ENCODE measurements around the gene KCTD20. TPM values are rescaled to one million over a fixed set of nuclear protein-coding genes. Genes with fewer than 3 reads are reported as not detected.

KCTD20 gene
- total RNA-seq, 1 experiment from 2014 or later = 41.6 TPM

DNA sequence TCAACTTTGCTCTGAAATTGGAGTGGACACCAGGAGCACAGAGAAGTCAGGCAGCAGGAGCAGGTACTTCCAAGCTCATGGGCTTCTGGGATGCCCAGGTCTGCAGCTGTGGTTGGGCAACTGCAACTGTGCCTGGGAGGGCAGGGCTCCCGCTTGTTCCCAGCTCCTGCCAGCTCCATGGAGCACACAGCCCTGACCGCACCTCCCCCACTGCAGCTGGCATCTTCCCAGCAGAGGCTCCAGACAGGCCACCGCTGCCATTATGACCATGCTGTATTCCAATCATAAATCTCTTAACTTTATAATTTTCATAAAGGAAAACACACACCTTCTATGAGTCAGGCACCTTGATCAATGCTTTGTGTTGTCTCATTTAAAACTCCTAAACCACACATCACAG lies 67.6 kb downstream of the KCTD20 start:
- DNase-seq (ENCODE audit: low read depth, low spot score) = no peak
- Histone ChIP-seq H3K27ac (ENCODE audit: low read length) (no peak overlapping the region), H3K9me3 (ENCODE audit: control insufficient read depth, insufficient read depth, low read depth, low read length) (no peaks in the 10 kb centered on the region), H3K27me3 (ENCODE audit: control insufficient read depth, insufficient read depth, low read length) (no peaks in the 10 kb centered on the region), H3K4me3 (ENCODE audit: low read depth in 2 of 2, low read length in 2 of 2) (no peak overlapping the region), H3K36me3 (ENCODE audit: control insufficient read depth, insufficient read depth, low read length) (peaks cover 4% of the 10 kb centered on the region; the same call in 1 of the 2 replicates), H3K4me1 (ENCODE audit: control insufficient read depth, insufficient read depth, low read length) (no peaks in the 10 kb centered on the region)
- TF ChIP-seq SIN3A (IDR thresholded peaks at IDR 0.05; ENCODE audit: borderline replicate concordance, insufficient read depth, low read depth, low read length) (no peak), TCF7L2 (IDR thresholded peaks at IDR 0.05; ENCODE audit: low read depth, low read length) (no peak), POLR2AphosphoS5 (IDR thresholded peaks at IDR 0.05; ENCODE audit: low read depth, low read length) (no peak)
- TF ChIP-seq, protein P1, sequence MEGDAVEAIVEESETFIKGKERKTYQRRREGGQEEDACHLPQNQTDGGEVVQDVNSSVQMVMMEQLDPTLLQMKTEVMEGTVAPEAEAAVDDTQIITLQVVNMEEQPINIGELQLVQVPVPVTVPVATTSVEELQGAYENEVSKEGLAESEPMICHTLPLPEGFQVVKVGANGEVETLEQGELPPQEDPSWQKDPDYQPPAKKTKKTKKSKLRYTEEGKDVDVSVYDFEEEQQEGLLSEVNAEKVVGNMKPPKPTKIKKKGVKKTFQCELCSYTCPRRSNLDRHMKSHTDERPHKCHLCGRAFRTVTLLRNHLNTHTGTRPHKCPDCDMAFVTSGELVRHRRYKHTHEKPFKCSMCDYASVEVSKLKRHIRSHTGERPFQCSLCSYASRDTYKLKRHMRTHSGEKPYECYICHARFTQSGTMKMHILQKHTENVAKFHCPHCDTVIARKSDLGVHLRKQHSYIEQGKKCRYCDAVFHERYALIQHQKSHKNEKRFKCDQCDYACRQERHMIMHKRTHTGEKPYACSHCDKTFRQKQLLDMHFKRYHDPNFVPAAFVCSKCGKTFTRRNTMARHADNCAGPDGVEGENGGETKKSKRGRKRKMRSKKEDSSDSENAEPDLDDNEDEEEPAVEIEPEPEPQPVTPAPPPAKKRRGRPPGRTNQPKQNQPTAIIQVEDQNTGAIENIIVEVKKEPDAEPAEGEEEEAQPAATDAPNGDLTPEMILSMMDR (IDR thresholded peaks at IDR 0.05) = no peak
- TF ChIP-seq, protein P2, sequence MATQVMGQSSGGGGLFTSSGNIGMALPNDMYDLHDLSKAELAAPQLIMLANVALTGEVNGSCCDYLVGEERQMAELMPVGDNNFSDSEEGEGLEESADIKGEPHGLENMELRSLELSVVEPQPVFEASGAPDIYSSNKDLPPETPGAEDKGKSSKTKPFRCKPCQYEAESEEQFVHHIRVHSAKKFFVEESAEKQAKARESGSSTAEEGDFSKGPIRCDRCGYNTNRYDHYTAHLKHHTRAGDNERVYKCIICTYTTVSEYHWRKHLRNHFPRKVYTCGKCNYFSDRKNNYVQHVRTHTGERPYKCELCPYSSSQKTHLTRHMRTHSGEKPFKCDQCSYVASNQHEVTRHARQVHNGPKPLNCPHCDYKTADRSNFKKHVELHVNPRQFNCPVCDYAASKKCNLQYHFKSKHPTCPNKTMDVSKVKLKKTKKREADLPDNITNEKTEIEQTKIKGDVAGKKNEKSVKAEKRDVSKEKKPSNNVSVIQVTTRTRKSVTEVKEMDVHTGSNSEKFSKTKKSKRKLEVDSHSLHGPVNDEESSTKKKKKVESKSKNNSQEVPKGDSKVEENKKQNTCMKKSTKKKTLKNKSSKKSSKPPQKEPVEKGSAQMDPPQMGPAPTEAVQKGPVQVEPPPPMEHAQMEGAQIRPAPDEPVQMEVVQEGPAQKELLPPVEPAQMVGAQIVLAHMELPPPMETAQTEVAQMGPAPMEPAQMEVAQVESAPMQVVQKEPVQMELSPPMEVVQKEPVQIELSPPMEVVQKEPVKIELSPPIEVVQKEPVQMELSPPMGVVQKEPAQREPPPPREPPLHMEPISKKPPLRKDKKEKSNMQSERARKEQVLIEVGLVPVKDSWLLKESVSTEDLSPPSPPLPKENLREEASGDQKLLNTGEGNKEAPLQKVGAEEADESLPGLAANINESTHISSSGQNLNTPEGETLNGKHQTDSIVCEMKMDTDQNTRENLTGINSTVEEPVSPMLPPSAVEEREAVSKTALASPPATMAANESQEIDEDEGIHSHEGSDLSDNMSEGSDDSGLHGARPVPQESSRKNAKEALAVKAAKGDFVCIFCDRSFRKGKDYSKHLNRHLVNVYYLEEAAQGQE (IDR thresholded peaks at IDR 0.05; ENCODE audit: insufficient read depth in 1 of 2, low read depth in 2 of 2, low read length in 1 of 2) = no peak
- CTCF ChIA-PET = no interaction called here
- POLR2A ChIA-PET = no interaction called here
- intact Hi-C loops (cut with micrococcal nuclease; ENCODE audit: unreplicated experiment) (no loop called here), in situ Hi-C loops (cut with HindIII; ENCODE audit: low pct_unique_long_range_greater_than_20kb, low sequenced_read_pairs) (no loop called here)
- no peak for ATAC-seq
- BruUV-seq (replicated peaks) = no TSS peak

DNA sequence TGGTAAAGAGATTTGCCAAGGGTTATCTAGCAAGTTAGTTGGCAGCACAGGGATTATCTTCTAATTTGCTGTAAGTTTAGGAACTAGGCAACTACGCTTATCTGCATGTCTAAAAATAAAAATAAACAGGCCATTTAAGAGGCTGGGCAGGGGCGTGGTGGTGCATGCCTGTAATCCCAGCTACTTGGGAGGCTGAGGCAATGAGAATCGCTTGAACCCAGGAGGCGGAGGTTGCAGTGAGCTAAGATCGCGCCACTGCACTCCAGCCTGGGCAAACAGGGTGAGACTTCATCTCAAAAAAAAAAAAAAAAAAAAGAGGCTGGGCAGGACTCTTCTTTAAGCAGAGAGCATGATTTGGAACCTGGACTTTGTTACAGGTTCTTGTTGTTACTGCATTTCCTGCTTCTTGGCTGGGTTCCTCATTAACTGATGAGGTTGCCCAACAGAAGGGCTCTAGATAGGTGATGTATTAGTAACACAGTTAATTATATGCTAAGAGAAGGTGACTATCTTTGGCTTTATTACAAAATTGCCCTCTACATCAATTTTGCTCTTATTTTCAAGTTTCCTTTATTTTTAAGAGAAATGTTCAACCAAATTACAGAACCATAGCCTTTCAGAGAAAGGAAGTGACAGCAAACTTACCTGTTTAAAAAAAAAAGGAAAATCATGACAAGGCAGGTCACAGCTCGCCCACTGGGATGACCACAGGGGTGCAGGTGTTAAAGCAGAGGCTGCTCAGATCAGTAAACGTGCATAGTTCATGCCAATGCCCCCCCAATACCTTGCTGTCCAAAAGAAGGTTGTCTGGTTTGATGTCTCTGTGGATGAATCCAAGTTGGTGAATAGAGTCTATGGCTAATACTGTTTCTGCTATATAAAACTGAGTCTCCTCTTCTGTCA lies 72.0 kb downstream of the KCTD20 start:
- no TSS peak for BruUV-seq (replicated peaks)
- in situ Hi-C loops (cut with HindIII; ENCODE audit: low pct_unique_long_range_greater_than_20kb, low sequenced_read_pairs) = no loop called here

More for the DNA sequence above, 72.0 kb downstream of the KCTD20 start:
- TF ChIP-seq, protein P2 (IDR thresholded peaks at IDR 0.05; ENCODE audit: insufficient read depth in 1 of 2, low read depth in 2 of 2, low read length in 1 of 2) = no peak
- TF ChIP-seq, protein P1 (IDR thresholded peaks at IDR 0.05) = no peak
- TF ChIP-seq SIN3A (IDR thresholded peaks at IDR 0.05; ENCODE audit: borderline replicate concordance, insufficient read depth, low read depth, low read length) (no peak), POLR2AphosphoS5 (IDR thresholded peaks at IDR 0.05; ENCODE audit: low read depth, low read length) (no peak), TCF7L2 (IDR thresholded peaks at IDR 0.05; ENCODE audit: low read depth, low read length) (no peak)
- ChIA-PET POLR2A (no interaction called here), CTCF (no interaction called here)
- ATAC-seq = no peak
- H3K27ac ChIP-seq (ENCODE audit: low read length) = no peak overlapping the region
- intact Hi-C loops (cut with micrococcal nuclease; ENCODE audit: unreplicated experiment) = no loop called here
- DNase-seq (ENCODE audit: low read depth, low spot score) = no peak
- peaks cover 19% of the 10 kb centered on the region for H3K36me3 ChIP-seq (ENCODE audit: control insufficient read depth, insufficient read depth, low read length)
- H3K27me3 ChIP-seq (ENCODE audit: control insufficient read depth, insufficient read depth, low read length) = no peaks in the 10 kb centered on the region
- no peak overlapping the region for H3K4me3 ChIP-seq (ENCODE audit: low read depth in 2 of 2, low read length in 2 of 2)
- H3K9me3 ChIP-seq (ENCODE audit: control insufficient read depth, insufficient read depth, low read depth, low read length) = no peaks in the 10 kb centered on the region
- no peaks in the 10 kb centered on the region for H3K4me1 ChIP-seq (ENCODE audit: control insufficient read depth, insufficient read depth, low read length)

All from Panc1 (cell line).